ENCODE data around the gene AFTPH. TPM values are rescaled to one million over a fixed set of nuclear protein-coding genes. Genes with fewer than 3 reads are reported as not detected.

The AFTPH gene
- polyA plus RNA-seq, 3 donors, result 22.3 to 28.6 (median 28.4) TPM

DNA sequence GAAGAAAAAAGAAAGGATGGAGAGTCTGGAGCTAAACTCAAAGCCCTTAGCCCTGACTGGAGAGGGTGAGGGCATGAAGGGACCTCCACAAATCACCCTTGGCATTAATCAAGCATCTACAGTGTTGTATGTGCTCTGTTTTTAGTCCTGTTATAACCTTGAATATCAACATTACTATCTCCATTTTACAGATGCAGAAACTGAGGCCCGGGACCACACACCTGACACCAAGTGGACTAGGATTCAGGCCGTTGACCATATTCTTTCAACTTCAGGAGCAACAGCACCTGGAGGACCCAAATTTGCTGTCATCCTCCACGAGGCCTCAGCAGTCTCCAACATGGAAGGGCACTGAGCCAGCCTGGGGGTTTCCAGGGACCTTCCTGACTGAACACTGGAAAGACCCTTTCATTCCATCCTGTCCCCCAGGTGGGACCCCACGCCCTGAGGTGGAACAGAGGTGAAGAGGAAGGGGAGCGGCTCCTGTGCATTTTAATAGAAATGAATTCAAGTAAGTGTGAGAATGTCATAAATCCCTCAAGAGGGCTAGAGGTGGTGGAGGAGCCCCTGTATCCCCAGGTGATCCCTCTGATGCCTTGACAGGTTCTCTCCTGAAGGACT lies 88.6 kb downstream of the AFTPH start:
- no peak for DNase-seq
- no peak overlapping the region for H3K4me3 Mint-ChIP-seq

DNA sequence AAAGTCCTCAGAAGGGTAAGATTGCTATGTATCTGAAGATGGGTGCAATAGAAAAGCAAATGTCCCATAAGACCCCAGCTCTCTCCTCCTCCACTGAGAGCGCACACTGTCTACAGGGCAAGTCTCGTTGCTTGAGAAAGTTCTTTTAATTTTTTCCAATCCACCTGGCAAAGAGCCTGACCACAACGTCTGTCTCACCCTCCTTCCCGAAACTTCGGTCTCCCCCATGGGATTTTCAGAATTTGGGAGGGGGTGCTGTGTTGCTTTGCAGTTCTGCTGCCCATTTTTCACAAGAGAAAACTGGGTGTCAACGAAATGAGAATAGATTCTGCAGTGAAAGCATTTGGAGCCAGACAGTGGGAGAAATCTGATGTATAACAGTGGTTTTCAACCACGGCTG lies 89.1 kb downstream of the AFTPH start:
- Histone ChIP-seq H3K4me3 (replicated peaks in 1 of 3; ENCODE audit: low read depth in 2 of 3, low read length in 3 of 3) (no peak overlapping the region), H3K79me2 (ENCODE audit: insufficient read depth, low read length) (no peaks in the 10 kb centered on the region), H4K20me1 (ENCODE audit: insufficient read depth, low read length) (no peaks in the 10 kb centered on the region), H3K36me3 (replicated peaks in 1 of 2; ENCODE audit: control insufficient read depth in 1 of 2, insufficient read depth in 2 of 2, low read length in 2 of 2) (no peaks in the 10 kb centered on the region), H2AFZ (ENCODE audit: insufficient read depth, low read depth, low read length, poor library complexity, severe bottlenecking) (no peak overlapping the region), H3K4me2 (replicated peaks; ENCODE audit: extremely low read depth, low read length, poor library complexity, severe bottlenecking) (no peak overlapping the region), H3K27me3 (ENCODE audit: control insufficient read depth in 2 of 2, insufficient read depth in 2 of 2, low read length in 2 of 2) (no peaks in the 10 kb centered on the region), H3K4me1 (ENCODE audit: control insufficient read depth in 1 of 2, insufficient read depth in 2 of 2, low read length in 2 of 2) (peaks cover 13 to 19% of the 10 kb centered on the region in 2 donors), H3K27ac (ENCODE audit: low read depth in 1 of 2, low read length in 2 of 2) (no peak overlapping the region), H3K9me3 (replicated peaks in 1 of 2; ENCODE audit: control insufficient read depth in 1 of 2, insufficient read depth in 1 of 2, low read length in 2 of 2) (no peaks in the 10 kb centered on the region), H3K9ac (ENCODE audit: insufficient read depth, low read length, poor library complexity, severe bottlenecking) (no peak overlapping the region)
- H3K4me1 Mint-ChIP-seq, result peaks cover 19% of the 10 kb centered on the region
- no CpG with 5 or more reads among the region's 7 CpGs for WGBS (ENCODE audit: insufficient coverage)
- intact Hi-C loops (cut with micrococcal nuclease), result no loop called here
- H3K27me3 Mint-ChIP-seq (ENCODE audit: low read depth in 3 of 3), result peaks cover 3 to 4% (median 3%) of the 10 kb centered on the region in 3 donors
- H3K36me3 Mint-ChIP-seq, result no peaks in the 10 kb centered on the region
- TF ChIP-seq, protein P1, sequence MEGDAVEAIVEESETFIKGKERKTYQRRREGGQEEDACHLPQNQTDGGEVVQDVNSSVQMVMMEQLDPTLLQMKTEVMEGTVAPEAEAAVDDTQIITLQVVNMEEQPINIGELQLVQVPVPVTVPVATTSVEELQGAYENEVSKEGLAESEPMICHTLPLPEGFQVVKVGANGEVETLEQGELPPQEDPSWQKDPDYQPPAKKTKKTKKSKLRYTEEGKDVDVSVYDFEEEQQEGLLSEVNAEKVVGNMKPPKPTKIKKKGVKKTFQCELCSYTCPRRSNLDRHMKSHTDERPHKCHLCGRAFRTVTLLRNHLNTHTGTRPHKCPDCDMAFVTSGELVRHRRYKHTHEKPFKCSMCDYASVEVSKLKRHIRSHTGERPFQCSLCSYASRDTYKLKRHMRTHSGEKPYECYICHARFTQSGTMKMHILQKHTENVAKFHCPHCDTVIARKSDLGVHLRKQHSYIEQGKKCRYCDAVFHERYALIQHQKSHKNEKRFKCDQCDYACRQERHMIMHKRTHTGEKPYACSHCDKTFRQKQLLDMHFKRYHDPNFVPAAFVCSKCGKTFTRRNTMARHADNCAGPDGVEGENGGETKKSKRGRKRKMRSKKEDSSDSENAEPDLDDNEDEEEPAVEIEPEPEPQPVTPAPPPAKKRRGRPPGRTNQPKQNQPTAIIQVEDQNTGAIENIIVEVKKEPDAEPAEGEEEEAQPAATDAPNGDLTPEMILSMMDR (IDR thresholded peaks at IDR 0.05), result no peak
- no peak overlapping the region for H3K27ac Mint-ChIP-seq
- no peak overlapping the region for H3K4me3 Mint-ChIP-seq
- DNase-seq, result no peak
- peaks cover 0 to 2% (median 0%) of the 10 kb centered on the region in 7 donors for H3K9me3 Mint-ChIP-seq

More for the DNA sequence above, 88.6 kb downstream of the AFTPH start:
- H3K27me3 Mint-ChIP-seq (ENCODE audit: low read depth in 3 of 3), result peaks cover 1 to 3% (median 3%) of the 10 kb centered on the region in 3 donors
- no peak overlapping the region for H3K9ac ChIP-seq (ENCODE audit: insufficient read depth, low read length, poor library complexity, severe bottlenecking)
- 90% methylated on average over 4 of the region's 5 CpGs for WGBS (ENCODE audit: insufficient coverage)
- TF ChIP-seq, protein P1 (IDR thresholded peaks at IDR 0.05), result no peak
- H3K36me3 ChIP-seq (replicated peaks in 1 of 2; ENCODE audit: control insufficient read depth in 1 of 2, insufficient read depth in 2 of 2, low read length in 2 of 2), result no peaks in the 10 kb centered on the region
- H3K36me3 Mint-ChIP-seq, result no peaks in the 10 kb centered on the region
- no peak overlapping the region for H3K4me3 ChIP-seq (replicated peaks in 1 of 3; ENCODE audit: low read depth in 2 of 3, low read length in 3 of 3)
- peaks cover 0 to 2% (median 0%) of the 10 kb centered on the region in 7 donors for H3K9me3 Mint-ChIP-seq
- H3K9me3 ChIP-seq (replicated peaks in 1 of 2; ENCODE audit: control insufficient read depth in 1 of 2, insufficient read depth in 1 of 2, low read length in 2 of 2), result no peaks in the 10 kb centered on the region
- H3K4me2 ChIP-seq (replicated peaks; ENCODE audit: extremely low read depth, low read length, poor library complexity, severe bottlenecking), result no peak overlapping the region
- no peaks in the 10 kb centered on the region for H3K79me2 ChIP-seq (ENCODE audit: insufficient read depth, low read length)
- intact Hi-C loops (cut with micrococcal nuclease), result no loop called here
- no peak overlapping the region for H3K27ac Mint-ChIP-seq
- peaks cover 19% of the 10 kb centered on the region for H3K4me1 Mint-ChIP-seq
- no peaks in the 10 kb centered on the region for H3K27me3 ChIP-seq (ENCODE audit: control insufficient read depth in 2 of 2, insufficient read depth in 2 of 2, low read length in 2 of 2)
- H4K20me1 ChIP-seq (ENCODE audit: insufficient read depth, low read length), result no peaks in the 10 kb centered on the region
- no peak overlapping the region for H2AFZ ChIP-seq (ENCODE audit: insufficient read depth, low read depth, low read length, poor library complexity, severe bottlenecking)
- H3K27ac ChIP-seq (ENCODE audit: low read depth in 1 of 2, low read length in 2 of 2), result no peak overlapping the region
- peaks cover 19 to 22% of the 10 kb centered on the region in 2 donors for H3K4me1 ChIP-seq (ENCODE audit: control insufficient read depth in 1 of 2, insufficient read depth in 2 of 2, low read length in 2 of 2)
